HepG2 (cell line): ENCODE data around the gene NUCB1. TPM values are rescaled to one million over a fixed set of nuclear protein-coding genes. Genes with fewer than 3 reads are reported as not detected.

Experiments
- HDAC6 ChIP-seq: fragments of 200-600 bp; sonication (generic); IDR thresholded peaks from 2 replicates; pipeline ENCODE4 v1.7.0; 2017; ENCODE audit warnings: mild to moderate bottlenecking, antibody characterized with exemption, low read length, low read depth
- HNF1A ChIP-seq, 2 experiments: sonication (generic) in 1 of 2; formaldehyde crosslinking in 1 of 2; IDR thresholded peaks; 2 replicates each; pipeline versions ENCODE4 v1.4.0 to v1.6.1; 2016 to 2020; ENCODE audit warnings: borderline replicate concordance in 1 of 2, low read depth in 1 of 2, mild to moderate bottlenecking in 1 of 2, missing genetic modification reagents in 1 of 2
- HNRNPL ChIP-seq: fragments of 200-400 bp; formaldehyde crosslinking; IDR thresholded peaks from 2 replicates; pipeline ENCODE4 v1.6.1; 2017; ENCODE audit warnings: mild to moderate bottlenecking, low read depth, low read length
- ISX ChIP-seq: sonication (generic); formaldehyde crosslinking; conservative IDR thresholded peaks from 2 replicates; pipeline ENCODE4 v1.5.0; 2020; ENCODE audit warnings: missing genetic modification reagents
- MLXIP ChIP-seq: sonication (generic); formaldehyde crosslinking; IDR thresholded peaks from 2 replicates; pipeline ENCODE4 v1.9.0; 2021; ENCODE audit warnings: missing genetic modification reagents, borderline replicate concordance
- NFYB ChIP-seq: sonication (generic); formaldehyde crosslinking; IDR thresholded peaks from 2 replicates; pipeline ENCODE4 v1.4.0; 2020; ENCODE audit warnings: missing genetic modification reagents
- NR2C2 ChIP-seq: sonication (generic); formaldehyde crosslinking; IDR thresholded peaks from 2 replicates; pipeline ENCODE4 v1.4.0; 2020; ENCODE audit warnings: missing genetic modification reagents, mild to moderate bottlenecking, moderate library complexity, borderline replicate concordance
- POGK ChIP-seq: sonication (generic); formaldehyde crosslinking; conservative IDR thresholded peaks from 2 replicates; pipeline ENCODE4 v1.8.0; 2022; ENCODE audit warnings: mild to moderate bottlenecking, moderate library complexity, missing genetic modification reagents
- SMAD3 ChIP-seq: sonication (generic); formaldehyde crosslinking; IDR thresholded peaks from 2 replicates; pipeline ENCODE4 v1.4.0; 2020; ENCODE audit warnings: missing genetic modification reagents
- SNAI1 ChIP-seq: sonication (generic); formaldehyde crosslinking; IDR thresholded peaks from 2 replicates; pipeline ENCODE4 v1.5.0; 2020; ENCODE audit warnings: mild to moderate bottlenecking, missing genetic modification reagents, borderline replicate concordance
- THAP7 ChIP-seq: sonication (generic); formaldehyde crosslinking; IDR thresholded peaks from 2 replicates; pipeline ENCODE4 v1.8.1; 2023; ENCODE audit warnings: mild to moderate bottlenecking, missing genetic modification reagents
- ZBTB7B ChIP-seq: sonication (generic); formaldehyde crosslinking; IDR thresholded peaks from 2 replicates; pipeline ENCODE4 v1.4.0; 2020; ENCODE audit warnings: missing genetic modification reagents
- ZNF256 ChIP-seq: sonication (generic); formaldehyde crosslinking; conservative IDR thresholded peaks from 2 replicates; pipeline ENCODE4 v1.4.0; 2020; ENCODE audit warnings: missing genetic modification reagents
- ZNF510 ChIP-seq: sonication (generic); formaldehyde crosslinking; IDR thresholded peaks from 2 replicates; pipeline ENCODE4 v1.4.0; 2020; ENCODE audit warnings: low read depth, mild to moderate bottlenecking, missing genetic modification reagents
- ZNF549 ChIP-seq: sonication (generic); formaldehyde crosslinking; IDR thresholded peaks from 2 replicates; pipeline ENCODE4 v1.5.0; 2020; ENCODE audit warnings: missing genetic modification reagents
- ZNF558 ChIP-seq: sonication (generic); formaldehyde crosslinking; IDR thresholded peaks from 2 replicates; pipeline ENCODE4 v1.9.0; 2022; ENCODE audit warnings: mild to moderate bottlenecking, missing genetic modification reagents, borderline replicate concordance
- ZNF639 ChIP-seq: conservative IDR thresholded peaks from 2 replicates; pipeline ENCODE4 v1.6.1; 2018; ENCODE audit warnings: missing genetic modification reagents
- ZNF83 ChIP-seq: sonication (generic); formaldehyde crosslinking; IDR thresholded peaks from 2 replicates; pipeline ENCODE4 v1.4.0; 2020; ENCODE audit warnings: missing genetic modification reagents, mild to moderate bottlenecking, borderline replicate concordance
- polyA plus RNA-seq, 8 experiments: library from polyadenylated mRNA; depleted of rRNA in 3 of 8; stranded (reverse) in 7 of 8; unstranded in 1 of 8; fragments of >200 nt; fragmentation: Illumina TruSeq in 4 of 8; extraction: Trizol in 4 of 8; gene quantifications; 2 replicates each; pipeline versions ENCODE4 v1.2.1 to v1.2.3, GENCODE V29; 2011 to 2016; ENCODE audit warnings: low read depth in 4 of 8, missing spikeins in 1 of 8, mixed read lengths in 1 of 8; ENCODE audit not compliant: insufficient read depth in 1 of 8
- total RNA-seq, 5 experiments: library from RNA; depleted of rRNA; stranded (reverse); fragments of >200 nt; fragmentation: Illumina TruSeq; extraction: Trizol; gene quantifications; 2 replicates each; pipeline ENCODE4 v1.2.3, GENCODE V29; 2016; ENCODE audit warnings: low read depth in 1 of 5

The NUCB1 gene
- total and polyA plus RNA-seq, 2 of the 13 experiments (the other 11 are each of a cell fraction or from before 2014, with no cell fraction given) = 82.3 to 106 TPM

GRCh38 chr19:48961051-48961649 is 61.0 kb downstream of the NUCB1 start (continued):
- TF ChIP-seq HNF1A (IDR thresholded peaks at IDR 0.05; ENCODE audit: low read depth) (0 out of 2 replicates have a peak, but pooled peaks have one; percentile 26), HNF1A (CRISPR knock-in tag; IDR thresholded peaks at IDR 0.05; ENCODE audit: borderline replicate concordance) (no peak), SNAI1 (CRISPR knock-in tag) (no peak), HNRNPL (0 out of 2 replicates have a peak, but pooled peaks have one; percentile 25), ZBTB7B (CRISPR knock-in tag) (no peak), HDAC6 (no peak), ZNF510 (CRISPR knock-in tag) (no peak), NFYB (no peak), MLXIP (CRISPR knock-in tag) (no peak), ZNF256 (CRISPR knock-in tag) (no peak), ZNF83 (CRISPR knock-in tag) (no peak), ISX (CRISPR knock-in tag) (no peak), ZNF558 (no peak), THAP7 (CRISPR knock-in tag) (no peak), ZNF549 (CRISPR knock-in tag) (no peak), SMAD3 (CRISPR knock-in tag) (no peak), ZNF639 (CRISPR knock-in tag) (no peak), POGK (CRISPR knock-in tag) (no peak; the same call in 1 of the 2 replicates), NR2C2 (CRISPR knock-in tag) (peak; percentile 91)
